ENCODE measurements around the gene ASZ1. TPM values are rescaled to one million over a fixed set of nuclear protein-coding genes. Genes with fewer than 3 reads are reported as not detected.

Gene ASZ1
- total RNA-seq, 2 donors from 2014 or later, result not detected

- Histone ChIP-seq H3K9me3 (no peaks in the 10 kb centered on the region), H3K4me1 (no peaks in the 10 kb centered on the region), H3K27me3 (no peaks in the 10 kb centered on the region), H3K4me3 (no peak overlapping the region), H3K36me3 (no peaks in the 10 kb centered on the region), H3K27ac (no peak overlapping the region)
- TF ChIP-seq CTCF (IDR thresholded peaks at IDR 0.05), result no peak
- no peak for DNase-seq (ENCODE audit: low spot score)
Measured at GRCh38 chr7:117408831-117409230, 18.5 kb downstream of the ASZ1 start.

GRCh38 chr7:117405519-117405918 lies 21.8 kb downstream of the ASZ1 start:
- Histone ChIP-seq H3K27ac (no peak overlapping the region), H3K9me3 (no peaks in the 10 kb centered on the region), H3K36me3 (no peaks in the 10 kb centered on the region), H3K4me1 (no peaks in the 10 kb centered on the region), H3K27me3 (no peaks in the 10 kb centered on the region), H3K4me3 (no peak overlapping the region)
- DNase-seq (ENCODE audit: low spot score), result no peak
- no peak for TF ChIP-seq CTCF (IDR thresholded peaks at IDR 0.05)

- no peak overlapping the region for H3K27ac ChIP-seq
- no peaks in the 10 kb centered on the region for H3K4me1 ChIP-seq
- no peak for DNase-seq (ENCODE audit: low spot score)
- no peaks in the 10 kb centered on the region for H3K27me3 ChIP-seq
- H3K4me3 ChIP-seq, result no peak overlapping the region
- no peak for TF ChIP-seq CTCF (IDR thresholded peaks at IDR 0.05)
- no peaks in the 10 kb centered on the region for H3K36me3 ChIP-seq
- H3K9me3 ChIP-seq, result no peaks in the 10 kb centered on the region
Measured at GRCh38 chr7:117403737-117404136, 23.6 kb downstream of the ASZ1 start.

- Histone ChIP-seq H3K27me3 (no peaks in the 10 kb centered on the region), H3K36me3 (no peaks in the 10 kb centered on the region), H3K9me3 (no peaks in the 10 kb centered on the region), H3K27ac (no peak overlapping the region), H3K4me1 (no peaks in the 10 kb centered on the region), H3K4me3 (no peak overlapping the region)
- DNase-seq (ENCODE audit: low spot score), result no peak
- no peak for TF ChIP-seq CTCF (IDR thresholded peaks at IDR 0.05)
Measured at GRCh38 chr7:117402109-117402508, 25.2 kb downstream of the ASZ1 start.

GRCh38 chr7:117401293-117402002 lies 25.8 kb downstream of the ASZ1 start:
- Histone ChIP-seq H3K4me1 (no peaks in the 10 kb centered on the region), H3K27me3 (no peaks in the 10 kb centered on the region), H3K36me3 (no peaks in the 10 kb centered on the region), H3K27ac (no peak overlapping the region), H3K4me3 (no peak overlapping the region), H3K9me3 (no peaks in the 10 kb centered on the region)
- no peak for DNase-seq (ENCODE audit: low spot score)
- no peak for TF ChIP-seq CTCF (IDR thresholded peaks at IDR 0.05)
